DND-41 (cell line): Measurements from ENCODE around the gene CREB3L4.

Experiments
- ATAC-seq: fragments of 200-7000 bp; cut with Tn5 transposase; 3 replicates; pipeline ENCODE4 v1.9.1; 2021; ENCODE audit warnings: low read depth; ENCODE audit not compliant: insufficient read depth
- DNase-seq: peaks from one replicate; pipeline ENCODE4 v3.0.0-alpha.2; 2020
- H2AFZ ChIP-seq: 2 replicates; pipeline ENCODE4 v1.6.0; 2012; ENCODE audit warnings: low read depth, low read length
- H3K27ac ChIP-seq: 2 replicates; pipeline ENCODE4 v1.5.1; 2012; ENCODE audit warnings: low read length, inconsistent platforms
- H3K27me3 ChIP-seq: fragments of 200-600 bp; sonication (generic); 2 replicates; pipeline ENCODE4 v1.6.0; 2012; ENCODE audit warnings: low read length, mild to moderate bottlenecking, inconsistent platforms; ENCODE audit not compliant: insufficient read depth, poor library complexity
- H3K36me3 ChIP-seq: 2 replicates; pipeline ENCODE4 v1.5.1; 2012; ENCODE audit warnings: low read length, inconsistent platforms; ENCODE audit not compliant: insufficient read depth
- H3K4me1 ChIP-seq: 2 replicates; pipeline ENCODE4 v1.5.1; 2012; ENCODE audit warnings: mild to moderate bottlenecking, low read length; ENCODE audit not compliant: insufficient read depth
- H3K4me2 ChIP-seq: 2 replicates; pipeline ENCODE4 v1.6.0; 2012; ENCODE audit warnings: mild to moderate bottlenecking, moderate library complexity, low read length, inconsistent platforms; ENCODE audit not compliant: insufficient read depth
- H3K4me3 ChIP-seq, 2 experiments: fragments of 200-600 bp in 1 of 2; shearing (Covaris generic) in 1 of 2; 2 replicates each; pipeline ENCODE4 v1.5.1; 2012 to 2016; ENCODE audit warnings: inconsistent platforms in 2 of 2, low read length in 2 of 2, mild to moderate bottlenecking in 2 of 2, low read depth in 1 of 2, moderate library complexity in 1 of 2
- H3K79me2 ChIP-seq: 2 replicates; pipeline ENCODE4 v1.6.0; 2012; ENCODE audit warnings: low read length, inconsistent platforms; ENCODE audit not compliant: insufficient read depth
- H3K9ac ChIP-seq: 2 replicates; pipeline ENCODE4 v1.6.0; 2012; ENCODE audit warnings: low read depth, mild to moderate bottlenecking, inconsistent platforms, low read length, moderate library complexity
- H3K9me3 ChIP-seq: 2 replicates; pipeline ENCODE4 v1.5.1; 2012; ENCODE audit warnings: low read length, moderate library complexity, mild to moderate bottlenecking, inconsistent platforms; ENCODE audit not compliant: insufficient read depth, severe bottlenecking
- H4K20me1 ChIP-seq: 2 replicates; pipeline ENCODE4 v1.6.0; 2012; ENCODE audit warnings: low read length; ENCODE audit not compliant: insufficient read depth
- EZH2 ChIP-seq: IDR thresholded peaks from 3 replicates; pipeline ENCODE4 v1.6.1; 2012; ENCODE audit warnings: borderline replicate concordance, low read depth, mild to moderate bottlenecking, moderate library complexity, low read length, inconsistent platforms; ENCODE audit not compliant: severe bottlenecking
- TF ChIP-seq, protein P1 (sequence below): IDR thresholded peaks from 2 replicates; pipeline ENCODE4 v1.5.1; 2012; ENCODE audit warnings: borderline replicate concordance, low read length, moderate library complexity, mild to moderate bottlenecking; ENCODE audit not compliant: poor library complexity, severe bottlenecking; ENCODE audit errors: extremely low read depth

CREB3L4 gene

DNA sequence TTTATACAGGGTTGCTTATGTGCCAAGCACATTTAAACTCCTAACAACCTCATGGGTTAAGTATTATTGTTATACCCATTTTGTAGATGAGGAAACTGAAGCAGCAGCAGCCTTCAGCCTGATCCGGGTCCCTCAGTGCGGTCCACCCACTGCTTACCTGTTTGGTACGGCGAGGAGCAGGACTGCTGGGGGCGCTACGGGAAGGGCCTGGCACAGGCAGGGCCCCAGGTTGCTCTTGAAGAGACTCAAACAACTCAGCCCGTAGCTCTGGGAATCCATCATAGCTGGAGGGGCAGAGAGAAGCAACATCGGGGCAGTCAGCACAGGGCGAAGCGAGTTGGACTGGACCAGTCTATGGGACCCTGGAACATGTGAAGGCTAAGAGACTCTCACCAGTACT is 30.4 kb upstream of the CREB3L4 start:
- no peak overlapping the region for H3K27ac ChIP-seq
- no peaks in the 10 kb centered on the region for H3K27me3 ChIP-seq
- H3K4me1 ChIP-seq = no peaks in the 10 kb centered on the region
- H3K9ac ChIP-seq = no peak overlapping the region
- H3K4me2 ChIP-seq = no peak overlapping the region
- H3K4me3 ChIP-seq = no peak overlapping the region
- ATAC-seq (no peak), DNase-seq (no peak)
- peaks cover 7% of the 10 kb centered on the region; the same call in 1 of the 2 replicates for H4K20me1 ChIP-seq
- H2AFZ ChIP-seq = no peak overlapping the region
- no peak for TF ChIP-seq EZH2
- TF ChIP-seq, protein P1, sequence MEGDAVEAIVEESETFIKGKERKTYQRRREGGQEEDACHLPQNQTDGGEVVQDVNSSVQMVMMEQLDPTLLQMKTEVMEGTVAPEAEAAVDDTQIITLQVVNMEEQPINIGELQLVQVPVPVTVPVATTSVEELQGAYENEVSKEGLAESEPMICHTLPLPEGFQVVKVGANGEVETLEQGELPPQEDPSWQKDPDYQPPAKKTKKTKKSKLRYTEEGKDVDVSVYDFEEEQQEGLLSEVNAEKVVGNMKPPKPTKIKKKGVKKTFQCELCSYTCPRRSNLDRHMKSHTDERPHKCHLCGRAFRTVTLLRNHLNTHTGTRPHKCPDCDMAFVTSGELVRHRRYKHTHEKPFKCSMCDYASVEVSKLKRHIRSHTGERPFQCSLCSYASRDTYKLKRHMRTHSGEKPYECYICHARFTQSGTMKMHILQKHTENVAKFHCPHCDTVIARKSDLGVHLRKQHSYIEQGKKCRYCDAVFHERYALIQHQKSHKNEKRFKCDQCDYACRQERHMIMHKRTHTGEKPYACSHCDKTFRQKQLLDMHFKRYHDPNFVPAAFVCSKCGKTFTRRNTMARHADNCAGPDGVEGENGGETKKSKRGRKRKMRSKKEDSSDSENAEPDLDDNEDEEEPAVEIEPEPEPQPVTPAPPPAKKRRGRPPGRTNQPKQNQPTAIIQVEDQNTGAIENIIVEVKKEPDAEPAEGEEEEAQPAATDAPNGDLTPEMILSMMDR = no peak
- H3K9me3 ChIP-seq = no peaks in the 10 kb centered on the region
- peaks cover 89% of the 10 kb centered on the region for H3K36me3 ChIP-seq
- H3K79me2 ChIP-seq = no peaks in the 10 kb centered on the region

DNA sequence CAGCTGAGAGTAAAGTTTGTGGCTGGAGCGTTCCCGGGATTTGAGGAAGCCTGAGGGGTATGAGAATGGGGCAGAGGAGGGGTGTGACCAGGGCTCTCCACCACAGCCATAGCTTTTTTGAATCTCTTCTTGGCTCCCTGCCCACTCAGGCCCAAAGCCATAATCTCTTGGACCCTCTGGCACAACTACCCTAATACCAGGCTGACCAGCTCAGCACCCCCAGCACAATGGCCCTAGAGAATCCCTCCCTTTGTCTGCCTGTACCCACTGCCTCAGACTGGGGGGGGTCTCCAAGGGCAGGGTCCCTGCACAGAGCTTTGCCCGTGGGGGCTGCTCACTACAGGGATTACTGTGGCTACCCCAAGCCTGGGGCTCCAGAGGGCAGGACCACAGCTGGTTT is 28.7 kb upstream of the CREB3L4 start:
- H4K20me1 ChIP-seq = peaks cover 7% of the 10 kb centered on the region
- peaks cover 87% of the 10 kb centered on the region for H3K36me3 ChIP-seq
- peaks cover 3% of the 10 kb centered on the region for H3K4me1 ChIP-seq
- H3K79me2 ChIP-seq = peaks cover 12% of the 10 kb centered on the region
- H3K9ac ChIP-seq = no peak overlapping the region
- no peak overlapping the region for H3K4me2 ChIP-seq
- H2AFZ ChIP-seq = no peak overlapping the region
- H3K27me3 ChIP-seq = no peaks in the 10 kb centered on the region
- no peak overlapping the region for H3K4me3 ChIP-seq
- no peaks in the 10 kb centered on the region for H3K9me3 ChIP-seq
- ATAC-seq (no peak), DNase-seq (no peak)
- no peak overlapping the region for H3K27ac ChIP-seq
- TF ChIP-seq EZH2 = no peak
- TF ChIP-seq, protein P1 = no peak

DNA sequence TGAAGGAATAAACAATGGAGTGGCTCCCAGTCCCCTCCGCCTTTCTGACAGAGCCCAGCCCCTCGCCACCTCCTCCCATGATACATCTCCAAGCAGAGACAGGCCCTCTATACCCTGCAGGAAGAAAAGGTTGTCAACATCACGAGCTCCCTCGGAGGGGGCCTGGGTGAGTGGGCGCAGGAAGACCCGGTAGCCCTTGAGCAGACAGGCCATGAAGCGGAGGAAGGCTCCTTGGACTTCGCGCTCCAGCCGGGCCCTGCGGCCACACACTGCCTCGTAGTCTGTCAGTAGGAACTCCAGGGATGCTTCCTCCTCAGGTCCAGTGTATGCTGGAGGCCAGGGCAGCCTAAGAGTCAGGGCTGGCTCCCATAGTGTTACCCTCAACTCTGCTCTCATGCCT is 28.2 kb upstream of the CREB3L4 start:
- DNase-seq (no peak), ATAC-seq (no peak)
- peaks cover 10% of the 10 kb centered on the region for H4K20me1 ChIP-seq
- H3K9ac ChIP-seq = no peak overlapping the region
- peaks cover 17% of the 10 kb centered on the region for H3K79me2 ChIP-seq
- TF ChIP-seq EZH2 = no peak
- TF ChIP-seq, protein P1 = no peak
- H3K4me2 ChIP-seq = no peak overlapping the region
- H3K36me3 ChIP-seq = peaks cover 88% of the 10 kb centered on the region
- no peaks in the 10 kb centered on the region for H3K9me3 ChIP-seq
- H3K4me1 ChIP-seq = peaks cover 8% of the 10 kb centered on the region
- no peaks in the 10 kb centered on the region for H3K27me3 ChIP-seq
- H3K4me3 ChIP-seq = no peak overlapping the region
- no peak overlapping the region for H3K27ac ChIP-seq
- no peak overlapping the region for H2AFZ ChIP-seq

DNA sequence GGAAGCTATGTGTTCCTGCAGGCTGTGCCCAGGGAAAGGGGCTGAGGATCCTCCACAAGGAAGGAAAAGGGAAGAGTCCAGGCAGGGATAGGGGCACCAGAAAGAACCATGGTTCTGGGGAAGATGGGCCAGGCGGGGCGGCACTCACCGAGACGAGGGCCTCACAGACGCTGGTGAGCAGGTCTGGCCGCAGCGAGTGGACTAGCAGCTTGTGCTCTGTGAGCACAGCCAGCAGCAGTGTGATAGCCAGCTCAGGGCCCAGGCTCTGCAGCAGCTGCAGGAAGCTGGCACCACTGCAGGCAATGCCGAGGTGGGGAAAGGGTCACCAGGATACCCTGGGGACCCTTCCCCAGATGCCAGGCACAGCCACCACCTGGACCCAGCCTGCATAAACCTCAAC is 26.9 kb upstream of the CREB3L4 start:
- no peak overlapping the region for H3K4me2 ChIP-seq
- H2AFZ ChIP-seq = no peak overlapping the region
- DNase-seq = no peak
- no peaks in the 10 kb centered on the region for H3K9me3 ChIP-seq
- H3K79me2 ChIP-seq = peaks cover 29% of the 10 kb centered on the region
- H3K27me3 ChIP-seq = no peaks in the 10 kb centered on the region
- H3K4me3 ChIP-seq = no peak overlapping the region
- peaks cover 14% of the 10 kb centered on the region for H4K20me1 ChIP-seq
- peaks cover 79% of the 10 kb centered on the region for H3K36me3 ChIP-seq
- no peak overlapping the region for H3K9ac ChIP-seq
- no peak for ATAC-seq
- peaks cover 20% of the 10 kb centered on the region for H3K4me1 ChIP-seq
- no peak for TF ChIP-seq EZH2
- TF ChIP-seq, protein P1 = no peak
- H3K27ac ChIP-seq = no peak overlapping the region
